ENCODE measurements around the gene SLC9A9. TPM values are rescaled to one million over a fixed set of nuclear protein-coding genes. Genes with fewer than 3 reads are reported as not detected.
"Not testable (repeated sequence)": the region's sequence is repeated elsewhere in the genome, so short reads cannot be mapped to it uniquely, and the experiment has no call there.

SLC9A9 gene
- total RNA-seq, 2 donors from 2014 or later = 29.6 to 60.1 TPM

- DNase-seq (ENCODE audit: low spot score) = no peak
- Histone ChIP-seq H3K4me1 (ENCODE audit: control insufficient read depth in 1 of 2, low read depth in 2 of 2) (peaks cover 18 to 24% of the 10 kb centered on the region in 2 donors), H3K9me3 (no peaks in the 10 kb centered on the region), H3K36me3 (no peaks in the 10 kb centered on the region), H3K4me3 (no peak overlapping the region), H3K27me3 (replicated peaks; ENCODE audit: insufficient read depth) (no peaks in the 10 kb centered on the region), H3K27ac (no peak overlapping the region)
- no peak for ATAC-seq (ENCODE audit: insufficient number of reproducible peaks, low FRiP score, low read depth)
- TF ChIP-seq CTCF (IDR thresholded peaks at IDR 0.05) = no peak
Measured at GRCh38 chr3:143808030-143808429, 40.2 kb downstream of the SLC9A9 start.

- no peak for TF ChIP-seq CTCF (IDR thresholded peaks at IDR 0.05)
- H3K9me3 ChIP-seq = no peaks in the 10 kb centered on the region
- peaks cover 18 to 23% of the 10 kb centered on the region in 2 donors for H3K4me1 ChIP-seq (ENCODE audit: control insufficient read depth in 1 of 2, low read depth in 2 of 2)
- DNase-seq (ENCODE audit: low spot score) (no peak), ATAC-seq (ENCODE audit: insufficient number of reproducible peaks, low FRiP score, low read depth) (no peak)
- no peaks in the 10 kb centered on the region for H3K27me3 ChIP-seq (replicated peaks; ENCODE audit: insufficient read depth)
- no peak overlapping the region for H3K27ac ChIP-seq
- no peaks in the 10 kb centered on the region for H3K36me3 ChIP-seq
- H3K4me3 ChIP-seq = no peak overlapping the region
Measured at GRCh38 chr3:143806038-143806437, 42.2 kb downstream of the SLC9A9 start.

GRCh38 chr3:143805476-143805875, 42.8 kb downstream of the SLC9A9 start:
- H3K36me3 ChIP-seq; H3K27me3 ChIP-seq (replicated peaks; ENCODE audit: insufficient read depth); ATAC-seq (ENCODE audit: insufficient number of reproducible peaks, low FRiP score, low read depth); H3K27ac ChIP-seq; H3K9me3 ChIP-seq; H3K4me3 ChIP-seq; DNase-seq (ENCODE audit: low spot score): not testable (repeated sequence)
- peaks cover 14 to 17% of the 10 kb centered on the region in 2 donors for H3K4me1 ChIP-seq (ENCODE audit: control insufficient read depth in 1 of 2, low read depth in 2 of 2)

- H3K27me3 ChIP-seq (replicated peaks; ENCODE audit: insufficient read depth); ATAC-seq (ENCODE audit: insufficient number of reproducible peaks, low FRiP score, low read depth); DNase-seq (ENCODE audit: low spot score); H3K36me3 ChIP-seq; H3K9me3 ChIP-seq; H3K4me1 ChIP-seq (ENCODE audit: control insufficient read depth in 1 of 2, low read depth in 2 of 2); H3K27ac ChIP-seq; H3K4me3 ChIP-seq: not testable (repeated sequence)
Measured at GRCh38 chr3:143801046-143801445, 47.2 kb downstream of the SLC9A9 start.

- ATAC-seq (ENCODE audit: insufficient number of reproducible peaks, low FRiP score, low read depth); H3K27me3 ChIP-seq (replicated peaks; ENCODE audit: insufficient read depth); H3K4me1 ChIP-seq (ENCODE audit: control insufficient read depth in 1 of 2, low read depth in 2 of 2); H3K36me3 ChIP-seq; DNase-seq (ENCODE audit: low spot score); H3K27ac ChIP-seq; H3K4me3 ChIP-seq; H3K9me3 ChIP-seq: not testable (repeated sequence)
Measured at GRCh38 chr3:143798151-143798550, 50.1 kb downstream of the SLC9A9 start.

GRCh38 chr3:143795874-143796273, 52.4 kb downstream of the SLC9A9 start:
- no peak for TF ChIP-seq CTCF (IDR thresholded peaks at IDR 0.05)
- Histone ChIP-seq H3K27me3 (replicated peaks; ENCODE audit: insufficient read depth) (no peaks in the 10 kb centered on the region), H3K27ac (no peak overlapping the region), H3K4me3 (no peak overlapping the region), H3K36me3 (no peaks in the 10 kb centered on the region), H3K9me3 (no peaks in the 10 kb centered on the region), H3K4me1 (ENCODE audit: control insufficient read depth in 1 of 2, low read depth in 2 of 2) (no peaks in the 10 kb centered on the region)
- ATAC-seq (ENCODE audit: insufficient number of reproducible peaks, low FRiP score, low read depth) (no peak), DNase-seq (ENCODE audit: low spot score) (no peak)

- H3K4me1 ChIP-seq (ENCODE audit: control insufficient read depth in 1 of 2, low read depth in 2 of 2) = no peaks in the 10 kb centered on the region
- H3K36me3 ChIP-seq = no peaks in the 10 kb centered on the region
- DNase-seq (ENCODE audit: low spot score) (no peak), ATAC-seq (ENCODE audit: insufficient number of reproducible peaks, low FRiP score, low read depth) (no peak)
- H3K9me3 ChIP-seq = no peaks in the 10 kb centered on the region
- TF ChIP-seq CTCF (IDR thresholded peaks at IDR 0.05) = no peak
- H3K27ac ChIP-seq = no peak overlapping the region
- H3K4me3 ChIP-seq = no peak overlapping the region
- H3K27me3 ChIP-seq (replicated peaks; ENCODE audit: insufficient read depth) = no peaks in the 10 kb centered on the region
Measured at GRCh38 chr3:143794793-143795462, 53.3 kb downstream of the SLC9A9 start.
